IMR-90 (cell line): ENCODE data around the gene SCYGR3. TPM values are rescaled to one million over a fixed set of nuclear protein-coding genes. Genes with fewer than 3 reads are reported as not detected.
A peak's percentile ranks its signal among the peaks of the same experiment; 100 is the strongest.

ENCODE experiments used
- ATAC-seq: fragments of 200-7000 bp; cut with Tn5 transposase; 2 replicates; pipeline ENCODE4 v1.9.1; 2020; ENCODE audit warnings: low read depth, mild to moderate bottlenecking, moderate library complexity
- BruUV-seq: library from RNA; stranded (reverse); fragments of 400-500 nt; replicated peaks from 2 replicates; lab custom pipeline; 2021; lab: Mats Ljungman, UMichigan
- CTCF ChIA-PET: fragments of 300-600 bp; formaldehyde crosslinking; extraction: SDS; loops from one replicate; lab custom pipeline; 2021; ENCODE audit warnings: antibody characterized with exemption; lab: Yijun Ruan, JAX
- POLR2A ChIA-PET: fragments of 300-600 bp; sonication (Branson Sonifier 250); formaldehyde crosslinking; loops from one replicate; lab custom pipeline; 2022; ENCODE audit warnings: antibody characterized with exemption; ENCODE audit not compliant: unreplicated experiment; lab: Charles Lee
- DNase-seq: peaks from one replicate; pipeline ENCODE4 v3.0.0; 2013
- H2AFZ ChIP-seq: replicated peaks from 2 replicates; pipeline ENCODE3; 2013; ENCODE audit warnings: low read length, mild to moderate bottlenecking; ENCODE audit not compliant: poor library complexity
- H2AK5ac ChIP-seq: 2 replicates; pipeline ENCODE4 v1.6.1; 2013; ENCODE audit warnings: low read depth, low read length, inconsistent platforms
- H2AK9ac ChIP-seq: replicated peaks from 2 replicates; pipeline ENCODE3; 2013; ENCODE audit warnings: mild to moderate bottlenecking, low read depth, low read length, moderate library complexity; ENCODE audit not compliant: poor library complexity
- H2BK120ac ChIP-seq: 2 replicates; pipeline ENCODE4 v1.6.1; 2013; ENCODE audit warnings: low read depth, low read length, inconsistent platforms
- H2BK15ac ChIP-seq: 3 replicates; pipeline ENCODE4 v1.6.1; 2013; ENCODE audit warnings: low read depth, low read length, inconsistent platforms
- H2BK20ac ChIP-seq: 2 replicates; pipeline ENCODE4 v1.6.1; 2013; ENCODE audit warnings: low read depth, mild to moderate bottlenecking, inconsistent platforms, low read length, moderate library complexity
- H2BK5ac ChIP-seq: 2 replicates; pipeline ENCODE4 v1.6.1; 2013; ENCODE audit warnings: mild to moderate bottlenecking, low read depth, low read length, inconsistent platforms; ENCODE audit not compliant: poor library complexity, severe bottlenecking
- H3K14ac ChIP-seq: replicated peaks from 2 replicates; pipeline ENCODE4 v1.6.1; 2013; ENCODE audit warnings: low read depth, low read length, inconsistent platforms
- H3K18ac ChIP-seq: 2 replicates; pipeline ENCODE4 v1.6.1; 2013; ENCODE audit warnings: low read depth, low read length, control low read depth
- H3K23ac ChIP-seq: 2 replicates; pipeline ENCODE4 v1.6.1; 2013; ENCODE audit warnings: low read depth, low read length, inconsistent platforms
- H3K27ac ChIP-seq: 2 replicates; pipeline ENCODE4 v1.5.1; 2013; ENCODE audit warnings: mild to moderate bottlenecking, control low read depth, low read length; ENCODE audit not compliant: insufficient read depth
- H3K27me3 ChIP-seq: 2 replicates; pipeline ENCODE4 v1.6.1; 2013; ENCODE audit warnings: low read length; ENCODE audit not compliant: control insufficient read depth, insufficient read depth
- H3K36me3 ChIP-seq: 2 replicates; pipeline ENCODE4 v1.6.1; 2013; ENCODE audit warnings: low read length, mixed read lengths; ENCODE audit not compliant: control insufficient read depth, insufficient read depth
- H3K4ac ChIP-seq: 2 replicates; pipeline ENCODE4 v1.6.1; 2013; ENCODE audit warnings: low read depth, low read length, inconsistent platforms
- H3K4me1 ChIP-seq: 2 replicates; pipeline ENCODE4 v1.6.1; 2013; ENCODE audit warnings: low read length, mixed read lengths; ENCODE audit not compliant: control insufficient read depth, insufficient read depth
- H3K4me2 ChIP-seq: 2 replicates; pipeline ENCODE4 v1.6.1; 2013; ENCODE audit warnings: low read depth, mild to moderate bottlenecking, control low read depth, low read length, moderate library complexity
- H3K4me3 ChIP-seq: 2 replicates; pipeline ENCODE4 v1.5.1; 2013; ENCODE audit warnings: low read depth, mild to moderate bottlenecking, control low read depth, low read length, moderate library complexity; ENCODE audit not compliant: insufficient read depth
- H3K56ac ChIP-seq: 2 replicates; pipeline ENCODE4 v1.6.1; 2013; ENCODE audit warnings: low read length, inconsistent platforms; ENCODE audit not compliant: insufficient read depth; ENCODE audit errors: extremely low read depth
- H3K79me1 ChIP-seq, 2 experiments: 2 replicates each; pipeline ENCODE4 v1.6.1; 2013; ENCODE audit warnings: low read length in 2 of 2, inconsistent platforms in 1 of 2, low read depth in 1 of 2
- H3K9ac ChIP-seq: 2 replicates; pipeline ENCODE4 v1.6.1; 2013; ENCODE audit warnings: low read depth, low read length, control low read depth
- H3K9me1 ChIP-seq: 2 replicates; pipeline ENCODE4 v1.6.1; 2013; ENCODE audit warnings: low read length, inconsistent platforms; ENCODE audit not compliant: insufficient read depth
- H3K9me3 ChIP-seq: 2 replicates; pipeline ENCODE4 v1.6.1; 2013; ENCODE audit warnings: low read length; ENCODE audit not compliant: control insufficient read depth, insufficient read depth
- H4K20me1 ChIP-seq: 2 replicates; pipeline ENCODE4 v1.6.1; 2013; ENCODE audit warnings: low read length, inconsistent platforms; ENCODE audit not compliant: insufficient read depth
- H4K5ac ChIP-seq: 2 replicates; pipeline ENCODE4 v1.6.1; 2013; ENCODE audit warnings: mild to moderate bottlenecking, low read depth, low read length, control low read depth
- H4K8ac ChIP-seq, 2 experiments: 2 replicates each; pipeline ENCODE4 v1.6.1; 2013; ENCODE audit warnings: low read depth in 2 of 2, low read length in 2 of 2, control low read depth in 1 of 2, inconsistent platforms in 1 of 2
- H4K91ac ChIP-seq: 2 replicates; pipeline ENCODE4 v1.6.1; 2013; ENCODE audit warnings: low read depth, low read length, inconsistent platforms; ENCODE audit not compliant: insufficient read depth
- CEBPB ChIP-seq: IDR thresholded peaks from 2 replicates; pipeline ENCODE4 v1.6.1; 2012; ENCODE audit warnings: low read depth, low read length, improper control_type of control experiment
- WGBS, 2 experiments: methylation state at CpG; one replicate each; pipeline versions ENCODE4 v1.1.5 to v1.1.7; 2013; ENCODE audit warnings: missing lambda C conversion rate in 2 of 2; ENCODE audit not compliant: insufficient read length in 1 of 2; ENCODE audit errors: extremely low coverage in 2 of 2; 5-methylcytosine and 5-hydroxymethylcytosine counted together
- dilution Hi-C: fragments of 300-500 bp; cut with HindIII; formaldehyde crosslinking; loops from one replicate; pipeline ENCODE4 v1.14.3; 2018; ENCODE audit warnings: low sequenced_read_pairs; ENCODE audit not compliant: unreplicated experiment
- in situ Hi-C: fragments of 300-500 bp; cut with MboI; formaldehyde crosslinking; loops from 3 replicates; pipeline ENCODE4 v1.14.3; 2019; ENCODE audit warnings: low sequenced_read_pairs, inconsistent platforms, mixed read lengths
- intact Hi-C: fragments of 100-400 bp; cut with micrococcal nuclease; formaldehyde crosslinking; loops from 2 replicates; pipeline ENCODE4 v1.10.0; 2022
- polyA plus RNA-seq, 3 experiments: library from polyadenylated mRNA; depleted of rRNA; stranded (reverse); fragments of >200 nt; gene quantifications; 2 replicates each; pipeline ENCODE4 v1.2.3, GENCODE V29; 2012; ENCODE audit warnings: low replicate concordance in 1 of 3
- total RNA-seq: library from RNA; depleted of rRNA; stranded (reverse); fragments of >200 nt; gene quantifications from 2 replicates; pipeline ENCODE4 v1.2.3, GENCODE V29; 2012
- TF ChIP-seq, protein P1 (sequence below): fragments of 150-350 bp; IDR thresholded peaks from 2 replicates; pipeline ENCODE4 v1.6.1; 2016; ENCODE audit warnings: low read depth, mild to moderate bottlenecking, low read length, moderate library complexity, borderline replicate concordance

The SCYGR3 gene
- total and polyA plus RNA-seq, 2 of the 4 experiments (the other 2 are of a cell fraction): not detected

- no peak overlapping the region for H3K14ac ChIP-seq
- no peak overlapping the region for H2BK15ac ChIP-seq
- no peak overlapping the region for H2BK5ac ChIP-seq
- ChIA-PET POLR2A (no interaction called here), CTCF (no interaction called here)
- no peak for ATAC-seq
- H3K56ac ChIP-seq: no peak overlapping the region
- dilution Hi-C loops (no loop called here), in situ Hi-C loops (loop anchor here (10.0 kb wide), 1 partner anchor 223 kb away; no protein-coding TSS in a partner anchor), intact Hi-C loops (no loop called here)
- H3K4me2 ChIP-seq: no peak overlapping the region
- no peak overlapping the region for H2AFZ ChIP-seq
- H2AK9ac ChIP-seq: no peak overlapping the region
- H3K36me3 ChIP-seq: no peaks in the 10 kb centered on the region
- DNase-seq: no peak
- H4K8ac ChIP-seq: no peak overlapping the region
- no peak overlapping the region for H4K91ac ChIP-seq
- H3K4me1 ChIP-seq: no peaks in the 10 kb centered on the region
- H3K9ac ChIP-seq: no peak overlapping the region
- no peaks in the 10 kb centered on the region for H3K9me1 ChIP-seq
- H3K27me3 ChIP-seq: peaks cover 4% of the 10 kb centered on the region
- H2BK120ac ChIP-seq: no peak overlapping the region
- no peak overlapping the region for H4K5ac ChIP-seq
- H3K4me3 ChIP-seq: no peak overlapping the region
- no peak overlapping the region for H3K4ac ChIP-seq
- no peaks in the 10 kb centered on the region for H3K9me3 ChIP-seq
- TF ChIP-seq, protein P1, sequence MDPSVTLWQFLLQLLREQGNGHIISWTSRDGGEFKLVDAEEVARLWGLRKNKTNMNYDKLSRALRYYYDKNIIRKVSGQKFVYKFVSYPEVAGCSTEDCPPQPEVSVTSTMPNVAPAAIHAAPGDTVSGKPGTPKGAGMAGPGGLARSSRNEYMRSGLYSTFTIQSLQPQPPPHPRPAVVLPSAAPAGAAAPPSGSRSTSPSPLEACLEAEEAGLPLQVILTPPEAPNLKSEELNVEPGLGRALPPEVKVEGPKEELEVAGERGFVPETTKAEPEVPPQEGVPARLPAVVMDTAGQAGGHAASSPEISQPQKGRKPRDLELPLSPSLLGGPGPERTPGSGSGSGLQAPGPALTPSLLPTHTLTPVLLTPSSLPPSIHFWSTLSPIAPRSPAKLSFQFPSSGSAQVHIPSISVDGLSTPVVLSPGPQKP: no peak
- TF ChIP-seq CEBPB: peak; percentile 42; the same call in 1 of the 2 replicates
- no peak overlapping the region for H3K23ac ChIP-seq
- no peaks in the 10 kb centered on the region for H3K79me1 ChIP-seq
- no peak overlapping the region for H2BK20ac ChIP-seq
- H3K27ac ChIP-seq: no peak overlapping the region
- H2AK5ac ChIP-seq: no peak overlapping the region
- BruUV-seq: no TSS peak
- H4K20me1 ChIP-seq: no peaks in the 10 kb centered on the region
- WGBS, 2 experiments: 48% methylated on average over 3 of the region's 3 CpGs; no CpG with 5 or more reads in 1 of the 2 experiments
- H3K18ac ChIP-seq: no peak overlapping the region
These were observed 47.2 kb upstream of the SCYGR3 start for GRCh38 chr2:227661827-227662226.
